ENCODE results near the gene TMOD1. TPM values are rescaled to one million over a fixed set of nuclear protein-coding genes. Genes with fewer than 3 reads are reported as not detected.
"Not testable (repeated sequence)": the region's sequence is repeated elsewhere in the genome, so short reads cannot be mapped to it uniquely, and the experiment has no call there.

The TMOD1 gene
- polyA plus RNA-seq (2013, experiment 1 of 4): 0.70 TPM
- 0.53 TPM for polyA plus RNA-seq (2013, experiment 2 of 4)
- 0.43 TPM for polyA plus RNA-seq (2013, experiment 3 of 4)
- polyA plus RNA-seq (2013, experiment 4 of 4): 0.53 TPM

GRCh38 chr9:97501177-97501971, at the start of gene TMOD1:
TMOD1 (plus strand) TSS chr9:97501666; CDS start chr9:97524189, 22,523 bp downstream.
- H3K27me3 ChIP-seq (ENCODE audit: control insufficient read depth, insufficient read depth, low read length, poor library complexity, severe bottlenecking): peaks cover 74% of the 10 kb centered on the region
- peaks cover 12% of the 10 kb centered on the region for H3K4me1 ChIP-seq (ENCODE audit: control insufficient read depth, insufficient read depth, low read length)
- 0 to 1% methylated on average over 87 of the region's 87 CpGs for WGBS, 2 experiments
- no peak within 1 kb of the TSS for H3K27ac ChIP-seq (ENCODE audit: insufficient read depth, low read depth, low read length, poor library complexity, severe bottlenecking)
- no peaks in the 10 kb centered on the region for H3K9me3 ChIP-seq (ENCODE audit: control insufficient read depth, low read length)
- H3K36me3 ChIP-seq (ENCODE audit: control insufficient read depth, insufficient read depth, low read length): no peaks in the 10 kb centered on the region
- H3K4me3 ChIP-seq (ENCODE audit: insufficient read depth, low read depth, low read length): peak within 1 kb of the TSS; percentile 48

DNA sequence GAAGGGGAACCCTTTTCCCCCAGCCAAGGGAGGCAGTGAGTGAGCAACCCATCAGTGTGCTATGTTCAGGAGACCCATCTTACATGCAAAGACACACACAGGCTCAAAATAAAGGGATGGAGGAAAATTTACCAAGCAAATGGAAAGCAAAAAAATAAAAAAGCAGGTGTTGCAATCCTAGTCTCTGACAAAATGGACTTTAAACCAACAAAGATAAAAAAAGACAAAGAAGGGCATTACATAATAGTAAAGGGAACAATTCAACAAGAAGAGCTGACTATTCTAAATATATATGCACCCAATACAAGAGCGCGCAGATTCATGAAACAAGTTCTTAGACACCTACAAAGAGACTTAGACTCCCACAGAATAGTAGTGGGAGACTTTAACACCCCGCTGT, 47.9 kb upstream of the TMOD1 start:
- H3K36me3 ChIP-seq (ENCODE audit: control insufficient read depth, insufficient read depth, low read length); H3K4me1 ChIP-seq (ENCODE audit: control insufficient read depth, insufficient read depth, low read length); H3K4me3 ChIP-seq (ENCODE audit: insufficient read depth, low read depth, low read length); H3K9me3 ChIP-seq (ENCODE audit: control insufficient read depth, low read length); H3K27me3 ChIP-seq (ENCODE audit: control insufficient read depth, insufficient read depth, low read length, poor library complexity, severe bottlenecking); H3K27ac ChIP-seq (ENCODE audit: insufficient read depth, low read depth, low read length, poor library complexity, severe bottlenecking): not testable (repeated sequence)
- 92 to 99% methylated on average over 3 of the region's 3 CpGs for WGBS, 2 experiments

DNA sequence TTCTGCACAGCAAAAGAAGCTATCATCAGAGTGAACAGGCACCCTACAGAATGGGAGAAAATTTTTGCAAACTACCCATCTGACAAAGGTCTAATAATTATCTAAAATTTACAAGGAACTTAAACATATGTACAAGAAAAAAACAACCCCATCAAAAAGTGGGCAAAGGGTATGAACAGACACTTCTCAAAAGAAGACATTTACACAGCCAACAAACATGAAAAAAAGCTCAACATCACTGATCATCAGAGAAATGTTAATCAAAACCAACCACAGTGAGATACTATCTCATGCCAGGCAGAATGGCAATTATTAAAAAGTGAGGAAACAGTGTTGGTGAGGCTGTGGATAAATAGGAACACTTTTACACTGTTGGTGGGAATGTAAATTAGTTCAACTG, 44.6 kb upstream of the TMOD1 start:
- not testable (repeated sequence) for H3K27me3 ChIP-seq (ENCODE audit: control insufficient read depth, insufficient read depth, low read length, poor library complexity, severe bottlenecking); H3K4me3 ChIP-seq (ENCODE audit: insufficient read depth, low read depth, low read length); H3K9me3 ChIP-seq (ENCODE audit: control insufficient read depth, low read length); H3K27ac ChIP-seq (ENCODE audit: insufficient read depth, low read depth, low read length, poor library complexity, severe bottlenecking); H3K36me3 ChIP-seq (ENCODE audit: control insufficient read depth, insufficient read depth, low read length); H3K4me1 ChIP-seq (ENCODE audit: control insufficient read depth, insufficient read depth, low read length)

DNA sequence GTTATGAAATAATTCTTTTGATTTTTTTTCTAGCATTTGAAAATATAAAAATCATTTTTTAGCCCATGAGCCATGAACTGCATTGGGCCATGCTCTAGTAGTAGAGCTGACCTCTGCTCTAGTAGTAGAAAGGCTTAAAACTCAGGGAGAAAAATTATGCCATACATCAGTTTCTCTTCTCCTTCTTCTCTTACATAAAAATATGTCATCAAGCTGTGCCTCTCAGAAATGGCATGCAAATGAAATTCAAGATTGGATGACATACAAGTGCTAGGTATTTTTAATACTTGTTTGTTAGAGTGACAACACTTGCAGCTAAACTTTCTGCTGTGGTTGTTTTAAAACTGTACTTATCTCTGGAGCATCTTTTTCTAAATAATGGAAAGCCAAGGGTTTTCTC, 42.1 kb upstream of the TMOD1 start:
- no peak overlapping the region for H3K4me3 ChIP-seq (ENCODE audit: insufficient read depth, low read depth, low read length)
- H3K9me3 ChIP-seq (ENCODE audit: control insufficient read depth, low read length): no peaks in the 10 kb centered on the region
- no peak overlapping the region for H3K27ac ChIP-seq (ENCODE audit: insufficient read depth, low read depth, low read length, poor library complexity, severe bottlenecking)
- no peaks in the 10 kb centered on the region for H3K27me3 ChIP-seq (ENCODE audit: control insufficient read depth, insufficient read depth, low read length, poor library complexity, severe bottlenecking)
- no peaks in the 10 kb centered on the region for H3K36me3 ChIP-seq (ENCODE audit: control insufficient read depth, insufficient read depth, low read length)
- no peaks in the 10 kb centered on the region for H3K4me1 ChIP-seq (ENCODE audit: control insufficient read depth, insufficient read depth, low read length)

- H3K27ac ChIP-seq (ENCODE audit: insufficient read depth, low read depth, low read length, poor library complexity, severe bottlenecking): no peak overlapping the region
- no peaks in the 10 kb centered on the region for H3K4me1 ChIP-seq (ENCODE audit: control insufficient read depth, insufficient read depth, low read length)
- no peaks in the 10 kb centered on the region for H3K9me3 ChIP-seq (ENCODE audit: control insufficient read depth, low read length)
- H3K36me3 ChIP-seq (ENCODE audit: control insufficient read depth, insufficient read depth, low read length): no peaks in the 10 kb centered on the region
- H3K27me3 ChIP-seq (ENCODE audit: control insufficient read depth, insufficient read depth, low read length, poor library complexity, severe bottlenecking): no peaks in the 10 kb centered on the region
- H3K4me3 ChIP-seq (ENCODE audit: insufficient read depth, low read depth, low read length): no peak overlapping the region
- 88 to 91% methylated on average over 3 of the region's 3 CpGs for WGBS, 2 experiments
Observed at GRCh38 chr9:97462159-97462558, 39.3 kb upstream of the TMOD1 start.

GRCh38 chr9:97462914-97463313, 38.6 kb upstream of the TMOD1 start:
- no peak overlapping the region for H3K27ac ChIP-seq (ENCODE audit: insufficient read depth, low read depth, low read length, poor library complexity, severe bottlenecking)
- 88 to 93% methylated on average over 1 of the region's 1 CpG for WGBS, 2 experiments
- no peaks in the 10 kb centered on the region for H3K36me3 ChIP-seq (ENCODE audit: control insufficient read depth, insufficient read depth, low read length)
- no peaks in the 10 kb centered on the region for H3K4me1 ChIP-seq (ENCODE audit: control insufficient read depth, insufficient read depth, low read length)
- no peak overlapping the region for H3K4me3 ChIP-seq (ENCODE audit: insufficient read depth, low read depth, low read length)
- H3K27me3 ChIP-seq (ENCODE audit: control insufficient read depth, insufficient read depth, low read length, poor library complexity, severe bottlenecking): no peaks in the 10 kb centered on the region
- no peaks in the 10 kb centered on the region for H3K9me3 ChIP-seq (ENCODE audit: control insufficient read depth, low read length)

GRCh38 chr9:97468658-97469448, 32.6 kb upstream of the TMOD1 start:
- 84 to 88% methylated on average over 4 of the region's 4 CpGs for WGBS, 2 experiments
- H3K4me1 ChIP-seq (ENCODE audit: control insufficient read depth, insufficient read depth, low read length): no peaks in the 10 kb centered on the region
- H3K9me3 ChIP-seq (ENCODE audit: control insufficient read depth, low read length): no peaks in the 10 kb centered on the region
- H3K27ac ChIP-seq (ENCODE audit: insufficient read depth, low read depth, low read length, poor library complexity, severe bottlenecking): no peak overlapping the region
- H3K27me3 ChIP-seq (ENCODE audit: control insufficient read depth, insufficient read depth, low read length, poor library complexity, severe bottlenecking): no peaks in the 10 kb centered on the region
- no peaks in the 10 kb centered on the region for H3K36me3 ChIP-seq (ENCODE audit: control insufficient read depth, insufficient read depth, low read length)
- H3K4me3 ChIP-seq (ENCODE audit: insufficient read depth, low read depth, low read length): no peak overlapping the region

- H3K36me3 ChIP-seq (ENCODE audit: control insufficient read depth, insufficient read depth, low read length): no peaks in the 10 kb centered on the region
- no peak overlapping the region for H3K27ac ChIP-seq (ENCODE audit: insufficient read depth, low read depth, low read length, poor library complexity, severe bottlenecking)
Observed at GRCh38 chr9:97470076-97470475, 31.4 kb upstream of the TMOD1 start.

GRCh38 chr9:97473717-97474116, 27.7 kb upstream of the TMOD1 start:
- H3K36me3 ChIP-seq (ENCODE audit: control insufficient read depth, insufficient read depth, low read length): no peaks in the 10 kb centered on the region
- 84 to 93% methylated on average over 3 of the region's 3 CpGs for WGBS, 2 experiments
- no peak overlapping the region for H3K27ac ChIP-seq (ENCODE audit: insufficient read depth, low read depth, low read length, poor library complexity, severe bottlenecking)

More at GRCh38 chr9:97470076-97470475, 31.4 kb upstream of the TMOD1 start:
- Histone ChIP-seq H3K4me3 (ENCODE audit: insufficient read depth, low read depth, low read length) (no peak overlapping the region), H3K4me1 (ENCODE audit: control insufficient read depth, insufficient read depth, low read length) (no peaks in the 10 kb centered on the region), H3K9me3 (ENCODE audit: control insufficient read depth, low read length) (no peaks in the 10 kb centered on the region), H3K27me3 (ENCODE audit: control insufficient read depth, insufficient read depth, low read length, poor library complexity, severe bottlenecking) (no peaks in the 10 kb centered on the region)
- WGBS, 2 experiments: 52 to 53% methylated on average over 2 of the region's 2 CpGs

GRCh38 chr9:97474372-97474925, 27.0 kb upstream of the TMOD1 start:
- Histone ChIP-seq H3K27me3 (ENCODE audit: control insufficient read depth, insufficient read depth, low read length, poor library complexity, severe bottlenecking) (no peaks in the 10 kb centered on the region), H3K4me3 (ENCODE audit: insufficient read depth, low read depth, low read length) (no peak overlapping the region), H3K36me3 (ENCODE audit: control insufficient read depth, insufficient read depth, low read length) (no peaks in the 10 kb centered on the region), H3K4me1 (ENCODE audit: control insufficient read depth, insufficient read depth, low read length) (no peaks in the 10 kb centered on the region), H3K27ac (ENCODE audit: insufficient read depth, low read depth, low read length, poor library complexity, severe bottlenecking) (no peak overlapping the region), H3K9me3 (ENCODE audit: control insufficient read depth, low read length) (no peaks in the 10 kb centered on the region)
- WGBS, 2 experiments: 93 to 97% methylated on average over 4 to 5 of the region's 5 CpGs

More at GRCh38 chr9:97473717-97474116, 27.7 kb upstream of the TMOD1 start:
- Histone ChIP-seq H3K27me3 (ENCODE audit: control insufficient read depth, insufficient read depth, low read length, poor library complexity, severe bottlenecking) (no peaks in the 10 kb centered on the region), H3K4me3 (ENCODE audit: insufficient read depth, low read depth, low read length) (no peak overlapping the region), H3K9me3 (ENCODE audit: control insufficient read depth, low read length) (no peaks in the 10 kb centered on the region), H3K4me1 (ENCODE audit: control insufficient read depth, insufficient read depth, low read length) (no peaks in the 10 kb centered on the region)
